Measurements from ENCODE around the gene KIFC1. TPM values are rescaled to one million over a fixed set of nuclear protein-coding genes. Genes with fewer than 3 reads are reported as not detected.

Gene KIFC1
- total RNA-seq, 6 experiments from 2014 or later = 20.6 to 43.5 (median 38.6) TPM

GRCh38 chr6:33428224-33428965 lies 36.8 kb downstream of the KIFC1 start:
- Mint-ChIP-seq H3K36me3 (ENCODE audit: low read depth) (peaks cover 21% of the 10 kb centered on the region), H3K27me3 (ENCODE audit: insufficient read depth) (peaks cover 3% of the 10 kb centered on the region; the same call in 1 of the 2 replicates), H3K9me3 (no peaks in the 10 kb centered on the region), H3K27ac (peak overlapping the region; percentile 89), H3K4me1 (ENCODE audit: low read depth) (peaks cover 84% of the 10 kb centered on the region), H3K4me3 (peak overlapping the region; percentile 89)
- TF ChIP-seq CTCF (IDR thresholded peaks at IDR 0.05) = peak; percentile 71
- DNase-seq = peak; percentile 34

- Mint-ChIP-seq H3K4me3 (peak overlapping the region; percentile 89), H3K9me3 (no peaks in the 10 kb centered on the region), H3K36me3 (ENCODE audit: low read depth) (peaks cover 13% of the 10 kb centered on the region; the same call in 1 of the 2 replicates), H3K4me1 (ENCODE audit: low read depth) (peaks cover 83% of the 10 kb centered on the region), H3K27me3 (ENCODE audit: insufficient read depth) (peaks cover 3% of the 10 kb centered on the region; the same call in 1 of the 2 replicates), H3K27ac (peak overlapping the region; percentile 89)
- DNase-seq = no peak
- TF ChIP-seq CTCF (IDR thresholded peaks at IDR 0.05) = no peak
These were observed 37.5 kb downstream of the KIFC1 start for GRCh38 chr6:33428966-33429749.

- H3K9me3 Mint-ChIP-seq = no peaks in the 10 kb centered on the region
- no peak for TF ChIP-seq CTCF (IDR thresholded peaks at IDR 0.05)
- DNase-seq = no peak
- H3K4me1 Mint-ChIP-seq (ENCODE audit: low read depth) = peaks cover 79% of the 10 kb centered on the region
- no peak overlapping the region for H3K4me3 Mint-ChIP-seq
- H3K36me3 Mint-ChIP-seq (ENCODE audit: low read depth) = peaks cover 8% of the 10 kb centered on the region; the same call in 1 of the 2 replicates
- H3K27ac Mint-ChIP-seq = peak overlapping the region; percentile 89; the same call in 1 of the 2 replicates
- peaks cover 3% of the 10 kb centered on the region; the same call in 1 of the 2 replicates for H3K27me3 Mint-ChIP-seq (ENCODE audit: insufficient read depth)
These were observed 38.1 kb downstream of the KIFC1 start for GRCh38 chr6:33429750-33430052.

GRCh38 chr6:33430334-33430733 lies 38.7 kb downstream of the KIFC1 start:
- peaks cover 3% of the 10 kb centered on the region; the same call in 1 of the 2 replicates for H3K27me3 Mint-ChIP-seq (ENCODE audit: insufficient read depth)
- no peak for TF ChIP-seq CTCF (IDR thresholded peaks at IDR 0.05)
- DNase-seq = no peak
- H3K27ac Mint-ChIP-seq = peak overlapping the region; percentile 51
- H3K36me3 Mint-ChIP-seq (ENCODE audit: low read depth) = peaks cover 8% of the 10 kb centered on the region; the same call in 1 of the 2 replicates
- peaks cover 73% of the 10 kb centered on the region for H3K4me1 Mint-ChIP-seq (ENCODE audit: low read depth)
- H3K4me3 Mint-ChIP-seq = no peak overlapping the region
- no peaks in the 10 kb centered on the region for H3K9me3 Mint-ChIP-seq

GRCh38 chr6:33430991-33431879 lies 39.6 kb downstream of the KIFC1 start:
- no peaks in the 10 kb centered on the region for H3K9me3 Mint-ChIP-seq
- H3K4me1 Mint-ChIP-seq (ENCODE audit: low read depth) = peaks cover 68% of the 10 kb centered on the region
- peak overlapping the region; percentile 51 for H3K27ac Mint-ChIP-seq
- TF ChIP-seq CTCF (IDR thresholded peaks at IDR 0.05) = no peak
- peak; percentile 63 for DNase-seq
- peaks cover 3% of the 10 kb centered on the region; the same call in 1 of the 2 replicates for H3K27me3 Mint-ChIP-seq (ENCODE audit: insufficient read depth)
- peak overlapping the region; percentile 62 for H3K4me3 Mint-ChIP-seq
- H3K36me3 Mint-ChIP-seq (ENCODE audit: low read depth) = peaks cover 10% of the 10 kb centered on the region; the same call in 1 of the 2 replicates
